HCT116 (cell line): ENCODE measurements around the gene SH2D2A. TPM values are rescaled to one million over a fixed set of nuclear protein-coding genes. Genes with fewer than 3 reads are reported as not detected.
A peak's percentile ranks its signal among the peaks of the same experiment; 100 is the strongest.

Source experiments
- ATAC-seq: fragments of 200-7000 bp; cut with Tn5 transposase; 2 replicates; pipeline ENCODE4 v1.9.1; 2020; ENCODE audit warnings: mild to moderate bottlenecking, moderate library complexity
- BruUV-seq: library from RNA; stranded (reverse); fragments of 400-500 nt; replicated peaks from 2 replicates; lab custom pipeline; 2021; lab: Mats Ljungman, UMichigan
- CTCF ChIA-PET: fragments of 300-600 bp; sonication (Branson Sonifier 250); formaldehyde crosslinking; loops from one replicate; lab custom pipeline; 2021; ENCODE audit warnings: antibody characterized with exemption; lab: Charles Lee
- POLR2A ChIA-PET: fragments of 300-600, 350-600 bp; sonication (Branson Sonifier 250); formaldehyde crosslinking; loops from one replicate; lab custom pipeline; 2021; ENCODE audit warnings: antibody characterized with exemption; lab: Charles Lee
- RAD21 ChIA-PET, 2 experiments: fragments of 300-600 bp; sonication (Branson Sonifier 250); formaldehyde crosslinking; loops; one replicate each; lab custom pipeline; 2023; ENCODE audit warnings: low total read pairs in 2 of 2; ENCODE audit not compliant: uncharacterized antibody in 2 of 2, unreplicated experiment in 2 of 2, low non-redundant PET in 1 of 2; lab: Charles Lee
- DNase-seq: peaks from one replicate; pipeline ENCODE4 v3.0.0-alpha.2; 2010; ENCODE audit warnings: low read depth, low spot score
- H2AFZ ChIP-seq: fragments of 200-600 bp; shearing (Covaris generic), sonication (generic); 2 replicates; pipeline ENCODE4 v1.6.1; 2017; ENCODE audit warnings: low read depth, mixed run types, mixed read lengths, antibody characterized with exemption, low read length; ENCODE audit not compliant: poor library complexity, severe bottlenecking
- H3K27ac ChIP-seq: 2 replicates; pipeline ENCODE4 v1.5.1; 2012; ENCODE audit warnings: low read depth, low read length
- H3K27me3 ChIP-seq: fragments of 200-600 bp; sonication (generic); 2 replicates; pipeline ENCODE4 v1.6.1; 2016; ENCODE audit warnings: mixed run types, low read length, mixed read lengths; ENCODE audit not compliant: insufficient read depth
- H3K36me3 ChIP-seq, 2 experiments: fragments of 200-500 bp in 1 of 2; fragments of 200-600 bp in 1 of 2; sonication (Bioruptor generic) in 1 of 2; sonication (generic) in 1 of 2; 2 replicates each; pipeline versions ENCODE4 v1.5.1 to v1.6.1; 2014 to 2016; ENCODE audit warnings: low read length in 2 of 2, inconsistent platforms in 1 of 2, mixed read lengths in 1 of 2, mixed run types in 1 of 2; ENCODE audit not compliant: insufficient read depth in 2 of 2, control insufficient read depth in 1 of 2
- H3K4me1 ChIP-seq, 2 experiments: fragments of 200-600 bp in 1 of 2; sonication (generic) in 1 of 2; 2 replicates each; pipeline versions ENCODE4 v1.5.1 to v1.6.1; 2012 to 2017; ENCODE audit warnings: low read length in 2 of 2, inconsistent platforms in 1 of 2, mild to moderate bottlenecking in 1 of 2, mixed read lengths in 1 of 2, mixed run types in 1 of 2, moderate library complexity in 1 of 2; ENCODE audit not compliant: insufficient read depth in 2 of 2, control insufficient read depth in 1 of 2
- H3K4me2 ChIP-seq: fragments of 200-600 bp; sonication (generic); 2 replicates; pipeline ENCODE4 v1.6.1; 2017; ENCODE audit warnings: mixed run types, low read length, mixed read lengths
- H3K4me3 ChIP-seq, 2 experiments: fragments of 200-600 bp in 1 of 2; sonication (generic) in 1 of 2; replicated peaks in 1 of 2; 2 replicates each; pipeline ENCODE4 v1.5.1; 2011 to 2016; ENCODE audit warnings: low read length in 2 of 2, control low read depth in 1 of 2, low read depth in 1 of 2, mild to moderate bottlenecking in 1 of 2, mixed read lengths in 1 of 2, mixed run types in 1 of 2
- H3K79me2 ChIP-seq: fragments of 200-600 bp; sonication (generic); 2 replicates; pipeline ENCODE4 v1.6.1; 2017; ENCODE audit warnings: mild to moderate bottlenecking, mixed run types, low read length, moderate library complexity, mixed read lengths; ENCODE audit not compliant: insufficient read depth
- H3K9ac ChIP-seq: fragments of 200-600 bp; sonication (generic); 2 replicates; pipeline ENCODE4 v1.6.1; 2016; ENCODE audit warnings: low read length, mixed read lengths
- H3K9me2 ChIP-seq: fragments of 200-600 bp; sonication (generic), shearing (Covaris generic); 2 replicates; pipeline ENCODE4 v1.6.1; 2017; ENCODE audit warnings: mixed run types, mild to moderate bottlenecking, moderate library complexity; ENCODE audit not compliant: insufficient read depth
- H3K9me3 ChIP-seq, 2 experiments: fragments of 200-500 bp in 1 of 2; fragments of 200-600 bp in 1 of 2; sonication (Bioruptor generic) in 1 of 2; sonication (generic) in 1 of 2; 2 replicates each; pipeline ENCODE4 v1.6.1; 2014 to 2017; ENCODE audit warnings: low read length in 2 of 2, mixed read lengths in 2 of 2, inconsistent platforms in 1 of 2, low read depth in 1 of 2, mild to moderate bottlenecking in 1 of 2, mixed run types in 1 of 2, moderate library complexity in 1 of 2; ENCODE audit not compliant: control insufficient read depth in 1 of 2, insufficient read depth in 1 of 2
- H4K20me1 ChIP-seq: fragments of 200-600 bp; sonication (generic), shearing (Covaris generic); 2 replicates; pipeline ENCODE4 v1.6.1; 2017; ENCODE audit warnings: mixed run types, mild to moderate bottlenecking, moderate library complexity; ENCODE audit not compliant: insufficient read depth
- CBX3 ChIP-seq: IDR thresholded peaks from 2 replicates; pipeline ENCODE4 v1.6.1; 2012; ENCODE audit warnings: low read depth
- EGR1 ChIP-seq: IDR thresholded peaks from 2 replicates; pipeline ENCODE4 v1.6.1; 2012; ENCODE audit warnings: low read depth
- EZH2 ChIP-seq: fragments of 200-600 bp; sonication (generic); IDR thresholded peaks from 2 replicates; pipeline ENCODE4 v1.6.1; 2017; ENCODE audit warnings: antibody characterized with exemption, mixed run types
- FOSL1 ChIP-seq: IDR thresholded peaks from 2 replicates; pipeline ENCODE4 v1.6.1; 2012; ENCODE audit warnings: low read depth
- JUND ChIP-seq: IDR thresholded peaks from 2 replicates; pipeline ENCODE4 v1.6.1; 2012
- RAD21 ChIP-seq: IDR thresholded peaks from 2 replicates; pipeline ENCODE4 v1.6.1; 2012; ENCODE audit warnings: low read depth, mild to moderate bottlenecking
- SRF ChIP-seq: IDR thresholded peaks from 2 replicates; pipeline ENCODE4 v1.6.1; 2012; ENCODE audit warnings: low read depth
- YY1 ChIP-seq: IDR thresholded peaks from 2 replicates; pipeline ENCODE4 v1.6.1; 2011; ENCODE audit warnings: low read length, low read depth, moderate library complexity, mild to moderate bottlenecking; ENCODE audit not compliant: insufficient replicate concordance; ENCODE audit errors: extremely low read depth
- ZFX ChIP-seq: fragments of 450-650 bp; IDR thresholded peaks from 2 replicates; pipeline ENCODE4 v1.6.1; 2017
- intact Hi-C: fragments of 100-400 bp; cut with micrococcal nuclease; formaldehyde crosslinking; loops from 2 replicates; pipeline ENCODE4 v1.10.0; 2022
- total RNA-seq: library from RNA; stranded (reverse); gene quantifications from one replicate; pipeline ENCODE4 v1.2.1, GENCODE V29; 2021; ENCODE audit not compliant: unreplicated experiment
- TF ChIP-seq, protein P1 (sequence below), 3 experiments: fragments of 200-600 bp in 1 of 3; sonication (generic) in 1 of 3; IDR thresholded peaks in 2 of 3; conservative IDR thresholded peaks in 1 of 3; 2 replicates each; pipeline ENCODE4 v1.5.1; 2012 to 2017; ENCODE audit warnings: low read depth in 2 of 3, low read length in 2 of 3, antibody characterized with exemption in 1 of 3, borderline replicate concordance in 1 of 3, control low read depth in 1 of 3, mild to moderate bottlenecking in 1 of 3, mixed read lengths in 1 of 3, mixed run types in 1 of 3, moderate library complexity in 1 of 3; ENCODE audit not compliant: insufficient read depth in 1 of 3
- TF ChIP-seq, protein P2 (sequence below): IDR thresholded peaks from 2 replicates; pipeline ENCODE4 v1.6.1; 2012; ENCODE audit warnings: low read depth

Gene SH2D2A
- total RNA-seq, 1 experiment from 2014 or later, result 4.8 TPM

DNA sequence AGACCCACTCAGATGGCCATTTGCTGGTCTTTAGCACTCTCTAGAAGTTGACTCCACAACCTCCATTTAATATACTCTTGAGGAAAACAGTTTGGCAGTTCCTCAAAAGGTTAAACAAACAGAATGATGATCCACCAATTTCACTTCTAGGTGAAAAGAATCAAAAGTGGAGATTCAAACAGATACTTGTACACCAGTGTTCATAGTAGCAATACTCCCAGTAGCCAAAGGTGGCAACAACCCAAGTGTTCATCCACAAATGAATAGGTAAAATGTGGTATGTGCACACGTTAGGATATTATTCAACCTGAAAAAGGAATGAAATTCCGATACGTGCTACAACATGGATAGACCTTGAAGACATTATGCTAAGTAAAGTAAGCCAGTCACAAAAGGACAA lies 43.0 kb downstream of the SH2D2A start:
- H2AFZ ChIP-seq, result no peak overlapping the region
- H3K4me3 ChIP-seq, result no peak overlapping the region
- RAD21 ChIA-PET, result no interaction called here
- peaks cover 97% of the 10 kb centered on the region for H3K79me2 ChIP-seq
- CTCF ChIA-PET, result no interaction called here
- H4K20me1 ChIP-seq, result no peaks in the 10 kb centered on the region
- ATAC-seq, result peak; percentile 50; the same call in 1 of the 2 replicates
- peaks cover 5 to 22% of the 10 kb centered on the region in 2 experiments; a peak in 2 of 4 replicates for H3K36me3 ChIP-seq
- H3K4me2 ChIP-seq, result no peak overlapping the region
- no peak overlapping the region for H3K27ac ChIP-seq
- TF ChIP-seq ZFX, result no peak
- TF ChIP-seq, protein P1, sequence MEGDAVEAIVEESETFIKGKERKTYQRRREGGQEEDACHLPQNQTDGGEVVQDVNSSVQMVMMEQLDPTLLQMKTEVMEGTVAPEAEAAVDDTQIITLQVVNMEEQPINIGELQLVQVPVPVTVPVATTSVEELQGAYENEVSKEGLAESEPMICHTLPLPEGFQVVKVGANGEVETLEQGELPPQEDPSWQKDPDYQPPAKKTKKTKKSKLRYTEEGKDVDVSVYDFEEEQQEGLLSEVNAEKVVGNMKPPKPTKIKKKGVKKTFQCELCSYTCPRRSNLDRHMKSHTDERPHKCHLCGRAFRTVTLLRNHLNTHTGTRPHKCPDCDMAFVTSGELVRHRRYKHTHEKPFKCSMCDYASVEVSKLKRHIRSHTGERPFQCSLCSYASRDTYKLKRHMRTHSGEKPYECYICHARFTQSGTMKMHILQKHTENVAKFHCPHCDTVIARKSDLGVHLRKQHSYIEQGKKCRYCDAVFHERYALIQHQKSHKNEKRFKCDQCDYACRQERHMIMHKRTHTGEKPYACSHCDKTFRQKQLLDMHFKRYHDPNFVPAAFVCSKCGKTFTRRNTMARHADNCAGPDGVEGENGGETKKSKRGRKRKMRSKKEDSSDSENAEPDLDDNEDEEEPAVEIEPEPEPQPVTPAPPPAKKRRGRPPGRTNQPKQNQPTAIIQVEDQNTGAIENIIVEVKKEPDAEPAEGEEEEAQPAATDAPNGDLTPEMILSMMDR (IDR thresholded peaks at IDR 0.05 in 2 of 3, conservative IDR thresholded peaks at IDR 0.05 in 1 of 3; ENCODE audit: borderline replicate concordance in 1 of 3, insufficient read depth in 1 of 3, low read depth in 2 of 3, low read length in 2 of 3), result peak in 1 of 3 experiments; percentile 27; a peak in 1 of 6 replicates
- TF ChIP-seq, all 23 proteins: peak for 1
- no peaks in the 10 kb centered on the region for H3K27me3 ChIP-seq
- DNase-seq, result no peak
- no peaks in the 10 kb centered on the region for H3K9me2 ChIP-seq
- H3K9me3 ChIP-seq, result no peaks in the 10 kb centered on the region
- peaks cover 7 to 11% of the 10 kb centered on the region in 2 experiments for H3K4me1 ChIP-seq
- intact Hi-C loops, result no loop called here
- H3K9ac ChIP-seq, result no peak overlapping the region
- POLR2A ChIA-PET, result no interaction called here
- no TSS peak for BruUV-seq

DNA sequence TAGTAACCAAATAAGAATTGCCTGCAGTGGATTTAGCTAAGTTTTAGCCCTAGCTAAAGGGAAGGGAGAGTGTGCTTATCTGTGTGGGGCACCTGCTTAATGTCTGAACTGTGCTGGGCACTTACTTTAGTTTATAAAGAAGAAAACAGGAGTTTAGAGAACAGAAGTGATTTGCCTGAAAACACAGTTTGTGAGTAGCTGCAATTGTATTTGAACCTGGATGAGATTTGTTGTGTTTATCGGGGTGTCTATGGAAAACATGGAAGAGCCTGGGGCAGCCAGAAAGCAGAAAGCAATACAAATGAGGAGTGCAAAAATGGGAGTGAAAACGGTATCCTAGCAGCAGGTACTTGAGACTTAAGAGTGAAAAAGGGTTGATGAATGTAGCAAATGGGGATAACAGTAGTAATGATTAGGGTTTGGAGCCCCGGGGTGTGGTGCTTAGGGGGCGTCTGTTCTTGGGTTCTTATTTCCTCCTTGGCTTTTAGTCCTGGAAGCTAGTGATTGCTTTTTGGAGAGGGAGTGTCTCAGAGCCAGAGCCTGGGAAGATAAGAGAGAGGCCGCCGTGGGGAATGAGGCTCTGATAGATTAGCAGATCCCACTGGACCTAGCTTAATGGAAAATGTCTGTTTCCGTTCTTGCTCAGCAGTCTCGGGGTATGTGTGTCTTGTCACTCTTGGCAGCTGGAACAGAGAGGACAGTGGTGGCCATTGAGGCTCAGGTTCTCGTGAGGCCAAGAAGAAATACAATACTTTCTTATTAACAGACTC lies 43.7 kb downstream of the SH2D2A start:
- no peak overlapping the region for H3K9ac ChIP-seq
- H3K79me2 ChIP-seq, result peaks cover 97% of the 10 kb centered on the region
- POLR2A ChIA-PET, result interaction anchor here (0.6 kb wide), 1 partner anchor 21 kb away, joined by 6 read pairs; no protein-coding TSS in a partner anchor
- H3K9me2 ChIP-seq, result no peaks in the 10 kb centered on the region
- no peaks in the 10 kb centered on the region for H3K9me3 ChIP-seq
- RAD21 ChIA-PET, result no interaction called here
- no peak overlapping the region for H3K4me3 ChIP-seq
- no peak overlapping the region for H2AFZ ChIP-seq
- H3K4me1 ChIP-seq, result peaks cover 7 to 12% of the 10 kb centered on the region in 2 experiments
- ATAC-seq, result no peak
- no TSS peak for BruUV-seq
- no peak overlapping the region for H3K4me2 ChIP-seq
- CTCF ChIA-PET, result interaction anchor here (1.5 kb wide), 2 partner anchors 41 to 155 kb away, joined by 4 read pairs; no protein-coding TSS in a partner anchor
- DNase-seq, result no peak
- no peak overlapping the region for H3K27ac ChIP-seq
- H3K36me3 ChIP-seq, result peaks cover 5 to 22% of the 10 kb centered on the region in 2 experiments; a peak in 2 of 4 replicates
- no peaks in the 10 kb centered on the region for H3K27me3 ChIP-seq
- H4K20me1 ChIP-seq, result no peaks in the 10 kb centered on the region
- intact Hi-C loops, result no loop called here
- no peak for TF ChIP-seq YY1
- TF ChIP-seq CBX3, result no peak
- TF ChIP-seq, protein P2, sequence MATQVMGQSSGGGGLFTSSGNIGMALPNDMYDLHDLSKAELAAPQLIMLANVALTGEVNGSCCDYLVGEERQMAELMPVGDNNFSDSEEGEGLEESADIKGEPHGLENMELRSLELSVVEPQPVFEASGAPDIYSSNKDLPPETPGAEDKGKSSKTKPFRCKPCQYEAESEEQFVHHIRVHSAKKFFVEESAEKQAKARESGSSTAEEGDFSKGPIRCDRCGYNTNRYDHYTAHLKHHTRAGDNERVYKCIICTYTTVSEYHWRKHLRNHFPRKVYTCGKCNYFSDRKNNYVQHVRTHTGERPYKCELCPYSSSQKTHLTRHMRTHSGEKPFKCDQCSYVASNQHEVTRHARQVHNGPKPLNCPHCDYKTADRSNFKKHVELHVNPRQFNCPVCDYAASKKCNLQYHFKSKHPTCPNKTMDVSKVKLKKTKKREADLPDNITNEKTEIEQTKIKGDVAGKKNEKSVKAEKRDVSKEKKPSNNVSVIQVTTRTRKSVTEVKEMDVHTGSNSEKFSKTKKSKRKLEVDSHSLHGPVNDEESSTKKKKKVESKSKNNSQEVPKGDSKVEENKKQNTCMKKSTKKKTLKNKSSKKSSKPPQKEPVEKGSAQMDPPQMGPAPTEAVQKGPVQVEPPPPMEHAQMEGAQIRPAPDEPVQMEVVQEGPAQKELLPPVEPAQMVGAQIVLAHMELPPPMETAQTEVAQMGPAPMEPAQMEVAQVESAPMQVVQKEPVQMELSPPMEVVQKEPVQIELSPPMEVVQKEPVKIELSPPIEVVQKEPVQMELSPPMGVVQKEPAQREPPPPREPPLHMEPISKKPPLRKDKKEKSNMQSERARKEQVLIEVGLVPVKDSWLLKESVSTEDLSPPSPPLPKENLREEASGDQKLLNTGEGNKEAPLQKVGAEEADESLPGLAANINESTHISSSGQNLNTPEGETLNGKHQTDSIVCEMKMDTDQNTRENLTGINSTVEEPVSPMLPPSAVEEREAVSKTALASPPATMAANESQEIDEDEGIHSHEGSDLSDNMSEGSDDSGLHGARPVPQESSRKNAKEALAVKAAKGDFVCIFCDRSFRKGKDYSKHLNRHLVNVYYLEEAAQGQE, result no peak
- no peak for TF ChIP-seq FOSL1
- no peak for TF ChIP-seq EGR1
- no peak for TF ChIP-seq JUND
- TF ChIP-seq EZH2, result no peak
- TF ChIP-seq SRF, result no peak
- TF ChIP-seq RAD21, result no peak
